ENCODE measurements around the gene ZBTB44. TPM values are rescaled to one million over a fixed set of nuclear protein-coding genes. Genes with fewer than 3 reads are reported as not detected.

Gene ZBTB44
- total RNA-seq, 1 experiment from 2014 or later, result 41.2 TPM

- intact Hi-C loops (cut with micrococcal nuclease; ENCODE audit: unreplicated experiment), result no loop called here
- DNase-seq, result no peak
- ChIA-PET CTCF (no interaction called here), POLR2A (ENCODE audit: unreplicated experiment) (no interaction called here)
- Histone ChIP-seq H3F3A (ENCODE audit: insufficient read depth, low read depth) (no peaks in the 10 kb centered on the region), H2AFZ (no peak overlapping the region), H3K27ac (no peak overlapping the region), H3K9me2 (ENCODE audit: insufficient read depth) (no peaks in the 10 kb centered on the region), H3K4me3 (no peak overlapping the region), H3K79me2 (ENCODE audit: low read depth) (no peaks in the 10 kb centered on the region), H3K4me2 (no peak overlapping the region), H3K4me1 (replicated peaks; ENCODE audit: insufficient read depth) (no peaks in the 10 kb centered on the region), H3K9me3 (ENCODE audit: insufficient read depth, low read depth) (no peaks in the 10 kb centered on the region), H3K36me3 (ENCODE audit: low read depth) (no peaks in the 10 kb centered on the region), H4K20me1 (ENCODE audit: insufficient read depth) (no peaks in the 10 kb centered on the region), H3K27me3 (ENCODE audit: insufficient read depth, low read depth) (no peaks in the 10 kb centered on the region)
- no peak for TF ChIP-seq CTCF (conservative IDR thresholded peaks at IDR 0.05)
- no peak for TF ChIP-seq EZH2 (IDR thresholded peaks at IDR 0.05; ENCODE audit: low read depth)
- no TSS peak for BruUV-seq (replicated peaks)
These were observed 13.0 kb upstream of the ZBTB44 start for GRCh38 chr11:130327716-130328115.

GRCh38 chr11:130325691-130326090 lies 11.0 kb upstream of the ZBTB44 start:
- Histone ChIP-seq H3K36me3 (ENCODE audit: low read depth) (no peaks in the 10 kb centered on the region), H3K4me1 (replicated peaks; ENCODE audit: insufficient read depth) (no peaks in the 10 kb centered on the region), H3K27ac (no peak overlapping the region), H3K4me3 (no peak overlapping the region), H3F3A (ENCODE audit: insufficient read depth, low read depth) (no peaks in the 10 kb centered on the region), H3K4me2 (no peak overlapping the region), H3K79me2 (ENCODE audit: low read depth) (no peaks in the 10 kb centered on the region), H3K27me3 (ENCODE audit: insufficient read depth, low read depth) (no peaks in the 10 kb centered on the region), H3K9me3 (ENCODE audit: insufficient read depth, low read depth) (peaks cover 15% of the 10 kb centered on the region; the same call in 1 of the 2 replicates), H4K20me1 (ENCODE audit: insufficient read depth) (no peaks in the 10 kb centered on the region), H3K9me2 (ENCODE audit: insufficient read depth) (no peaks in the 10 kb centered on the region), H2AFZ (no peak overlapping the region)
- intact Hi-C loops (cut with micrococcal nuclease; ENCODE audit: unreplicated experiment), result no loop called here
- BruUV-seq (replicated peaks), result no TSS peak
- no peak for DNase-seq
- ChIA-PET CTCF (no interaction called here), POLR2A (ENCODE audit: unreplicated experiment) (no interaction called here)
- no peak for TF ChIP-seq EZH2 (IDR thresholded peaks at IDR 0.05; ENCODE audit: low read depth)
- TF ChIP-seq CTCF (conservative IDR thresholded peaks at IDR 0.05), result no peak

- H3K27me3 ChIP-seq (ENCODE audit: insufficient read depth, low read depth), result no peaks in the 10 kb centered on the region
- no peaks in the 10 kb centered on the region for H4K20me1 ChIP-seq (ENCODE audit: insufficient read depth)
- POLR2A ChIA-PET (ENCODE audit: unreplicated experiment), result no interaction called here
- no peaks in the 10 kb centered on the region for H3K4me1 ChIP-seq (replicated peaks; ENCODE audit: insufficient read depth)
- no peak overlapping the region for H2AFZ ChIP-seq
- TF ChIP-seq EZH2 (IDR thresholded peaks at IDR 0.05; ENCODE audit: low read depth) (no peak), CTCF (conservative IDR thresholded peaks at IDR 0.05) (no peak)
- H3K4me2 ChIP-seq, result no peak overlapping the region
- no peak overlapping the region for H3K4me3 ChIP-seq
- no peaks in the 10 kb centered on the region for H3K36me3 ChIP-seq (ENCODE audit: low read depth)
- no TSS peak for BruUV-seq (replicated peaks)
- peaks cover 15% of the 10 kb centered on the region; the same call in 1 of the 2 replicates for H3K9me3 ChIP-seq (ENCODE audit: insufficient read depth, low read depth)
- H3K27ac ChIP-seq, result no peak overlapping the region
- CTCF ChIA-PET, result interaction anchor here (0.7 kb wide), 1 partner anchor 95 kb away, joined by 5 read pairs; no protein-coding TSS in a partner anchor
- no peaks in the 10 kb centered on the region for H3K9me2 ChIP-seq (ENCODE audit: insufficient read depth)
- no peaks in the 10 kb centered on the region for H3F3A ChIP-seq (ENCODE audit: insufficient read depth, low read depth)
- no peak for DNase-seq
- intact Hi-C loops (cut with micrococcal nuclease; ENCODE audit: unreplicated experiment), result no loop called here
- H3K79me2 ChIP-seq (ENCODE audit: low read depth), result no peaks in the 10 kb centered on the region
These were observed 9.0 kb upstream of the ZBTB44 start for GRCh38 chr11:130323452-130324450.

Measured in PC-9 (cell line).